Esophagus squamous epithelium (tissue), 4 donors: ENCODE data around the gene CLEC4A.

Experiments used
- CTCF ChIP-seq, 6 experiments: fragments of 450-650 bp in 4 of 6; fragments of 200-600 bp in 2 of 6; sonication (generic) in 2 of 6; IDR thresholded peaks; one replicate each; pipeline ENCODE4 v1.5.1; 2016 to 2019; ENCODE audit warnings: antibody characterized with exemption in 6 of 6, mild to moderate bottlenecking in 4 of 6, moderate library complexity in 4 of 6
- POLR2A ChIP-seq, 4 donors: fragments of 450-650 bp; IDR thresholded peaks; one replicate each; pipeline ENCODE4 v1.6.1; 2017; ENCODE audit warnings: antibody characterized with exemption in 4 of 4, mild to moderate bottlenecking in 4 of 4, moderate library complexity in 3 of 4

GRCh38 chr12:8120072-8120713 lies 3.2 kb upstream of the CLEC4A start:
- TF ChIP-seq CTCF (IDR thresholded peaks at IDR 0.05) = no peak
- no peak for TF ChIP-seq POLR2A (IDR thresholded peaks at IDR 0.05)
